SW480 (cell line): Measurements from ENCODE around the gene ACOT7.

ENCODE experiments used
- DNase-seq: peaks from one replicate; pipeline ENCODE4 v3.0.0-alpha.2; 2016; ENCODE audit warnings: low spot score

Gene ACOT7

GRCh38 chr1:6343506-6344405, 49.8 kb downstream of the ACOT7 start:
- peak; percentile 63 for DNase-seq

GRCh38 chr1:6342056-6342455, 51.5 kb downstream of the ACOT7 start:
- no peak for DNase-seq

- no peak for DNase-seq
These were observed 54.9 kb downstream of the ACOT7 start for GRCh38 chr1:6338695-6339094.

GRCh38 chr1:6336776-6337622, 56.6 kb downstream of the ACOT7 start:
- DNase-seq = no peak

GRCh38 chr1:6334261-6334993, 59.1 kb downstream of the ACOT7 start:
- no peak for DNase-seq

GRCh38 chr1:6332821-6333220, 60.7 kb downstream of the ACOT7 start:
- no peak for DNase-seq

- DNase-seq = no peak
These were observed 61.9 kb downstream of the ACOT7 start for GRCh38 chr1:6331543-6332273.

- DNase-seq = no peak
These were observed 63.1 kb downstream of the ACOT7 start for GRCh38 chr1:6330410-6330911.

GRCh38 chr1:6329851-6330250, 63.7 kb downstream of the ACOT7 start:
- DNase-seq = no peak

- no peak for DNase-seq
These were observed 64.2 kb downstream of the ACOT7 start for GRCh38 chr1:6329396-6329795.

- DNase-seq = no peak
These were observed 64.9 kb downstream of the ACOT7 start for GRCh38 chr1:6328696-6329095.

- no peak for DNase-seq
These were observed 65.5 kb downstream of the ACOT7 start for GRCh38 chr1:6328091-6328490.

GRCh38 chr1:6325482-6325881, 68.1 kb downstream of the ACOT7 start:
- no peak for DNase-seq

- DNase-seq = no peak
These were observed 71.4 kb downstream of the ACOT7 start for GRCh38 chr1:6322161-6322560.

- no peak for DNase-seq
These were observed 72.4 kb downstream of the ACOT7 start for GRCh38 chr1:6321205-6321604.

GRCh38 chr1:6317098-6317760, 76.3 kb downstream of the ACOT7 start:
- no peak for DNase-seq

GRCh38 chr1:6316240-6317097, 77.1 kb downstream of the ACOT7 start:
- no peak for DNase-seq

- DNase-seq = no peak
These were observed 79.1 kb downstream of the ACOT7 start for GRCh38 chr1:6314503-6314902.

GRCh38 chr1:6313393-6314200, 80.0 kb downstream of the ACOT7 start:
- DNase-seq = no peak
